ENCODE results near the gene UBTFL1.
A peak's percentile ranks its signal among the peaks of the same experiment; 100 is the strongest.
"Not testable (repeated sequence)": the region's sequence is repeated elsewhere in the genome, so short reads cannot be mapped to it uniquely, and the experiment has no call there.

Gene UBTFL1, protein sequence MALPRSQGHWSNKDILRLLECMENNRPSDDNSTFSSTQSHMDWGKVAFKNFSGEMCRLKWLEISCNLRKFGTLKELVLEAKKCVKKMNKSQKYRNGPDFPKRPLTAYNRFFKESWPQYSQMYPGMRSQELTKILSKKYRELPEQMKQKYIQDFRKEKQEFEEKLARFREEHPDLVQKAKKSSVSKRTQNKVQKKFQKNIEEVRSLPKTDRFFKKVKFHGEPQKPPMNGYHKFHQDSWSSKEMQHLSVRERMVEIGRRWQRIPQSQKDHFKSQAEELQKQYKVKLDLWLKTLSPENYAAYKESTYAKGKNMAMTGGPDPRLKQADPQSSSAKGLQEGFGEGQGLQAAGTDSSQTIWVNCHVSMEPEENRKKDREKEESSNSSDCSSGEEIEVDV

DNA sequence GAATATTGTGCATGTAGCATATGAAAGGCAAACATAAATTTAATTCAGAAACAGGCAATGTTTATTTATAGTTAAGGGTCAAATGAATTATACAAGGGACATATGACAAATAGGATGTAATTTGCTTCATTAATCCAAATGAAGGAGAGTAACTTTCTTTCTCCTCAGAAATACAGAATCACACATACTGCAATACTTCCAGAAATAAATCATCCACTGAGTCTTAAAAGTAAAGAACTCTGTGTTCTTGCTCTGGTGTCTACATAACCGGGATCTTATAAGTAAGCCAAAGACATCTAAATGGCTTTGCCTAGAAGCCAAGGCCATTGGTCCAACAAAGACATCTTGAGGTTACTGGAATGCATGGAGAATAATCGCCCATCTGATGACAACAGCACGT lies at the start of gene UBTFL1:
UBTFL1 (plus strand) TSS at position 301 of the 400 bp plus-strand sequence; CDS start at position 301, 0 bp downstream.
- DNase-seq (ENCODE audit: low read depth, low spot score): not testable (repeated sequence)

GRCh38 chr11:90051591-90052209 lies 34.0 kb upstream of the UBTFL1 start:
- DNase-seq (ENCODE audit: low read depth, low spot score): not testable (repeated sequence)

DNA sequence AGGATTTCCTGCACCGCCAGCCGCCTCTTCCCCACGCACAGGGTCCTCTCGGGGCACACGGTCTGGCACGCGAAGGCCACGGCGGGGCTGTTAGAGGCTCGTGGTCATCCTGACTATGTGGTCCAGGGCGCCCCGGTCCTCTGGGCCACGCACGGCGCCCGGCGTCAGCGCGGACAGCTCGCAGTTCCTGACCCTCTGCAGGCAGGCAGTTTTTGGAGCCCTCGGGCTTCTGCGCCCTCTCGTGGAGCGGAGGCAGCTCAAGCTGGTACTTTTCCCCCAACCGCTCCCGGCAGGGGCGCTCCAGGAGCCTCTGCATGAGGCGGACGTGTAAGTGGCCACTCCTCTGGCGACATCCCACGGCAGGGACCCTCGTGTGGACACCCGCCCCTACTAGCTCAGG lies 33.4 kb upstream of the UBTFL1 start:
- not testable (repeated sequence) for DNase-seq (ENCODE audit: low read depth, low spot score)

DNA sequence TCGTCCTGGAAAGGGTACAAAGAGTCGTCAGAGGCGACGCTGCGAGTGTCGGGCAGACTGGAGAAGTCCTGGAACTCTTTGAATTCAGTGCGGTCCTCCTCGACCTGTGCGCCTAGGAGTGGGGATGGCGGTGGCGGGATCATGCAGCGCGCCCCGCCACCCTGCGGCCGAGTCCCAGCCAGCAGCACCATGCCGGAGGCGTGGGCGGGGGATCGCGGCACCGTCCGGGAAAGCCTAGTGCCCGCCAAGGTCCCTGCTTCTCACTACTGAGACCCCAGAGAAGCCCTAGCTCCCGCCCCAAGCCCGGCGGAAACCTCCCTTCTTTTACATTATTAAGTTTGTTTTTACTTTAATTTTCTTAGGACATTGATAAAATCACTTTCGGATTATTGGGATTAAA lies 32.2 kb upstream of the UBTFL1 start:
- DNase-seq (ENCODE audit: low read depth, low spot score): not testable (repeated sequence)

DNA sequence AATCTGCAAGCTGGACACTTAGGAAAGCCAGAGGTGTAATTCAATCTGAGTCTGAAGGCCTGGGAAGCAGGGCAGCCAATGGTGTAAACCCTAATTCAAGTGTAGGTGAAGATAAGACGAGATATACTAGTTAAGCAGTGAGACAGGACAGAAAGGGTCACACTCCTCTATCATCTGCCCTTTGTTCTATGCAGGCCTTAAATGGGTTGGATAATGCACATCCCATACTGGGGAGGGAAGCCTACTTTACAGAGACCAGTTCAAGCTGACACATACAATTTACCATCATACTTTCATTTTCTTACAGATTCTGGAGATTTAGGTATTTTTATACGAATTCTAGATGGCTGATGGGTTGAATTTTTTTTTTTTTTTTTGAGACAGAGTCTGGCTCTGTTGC lies 3.0 kb downstream of the UBTFL1 start:
- DNase-seq (ENCODE audit: low read depth, low spot score): not testable (repeated sequence)

DNA sequence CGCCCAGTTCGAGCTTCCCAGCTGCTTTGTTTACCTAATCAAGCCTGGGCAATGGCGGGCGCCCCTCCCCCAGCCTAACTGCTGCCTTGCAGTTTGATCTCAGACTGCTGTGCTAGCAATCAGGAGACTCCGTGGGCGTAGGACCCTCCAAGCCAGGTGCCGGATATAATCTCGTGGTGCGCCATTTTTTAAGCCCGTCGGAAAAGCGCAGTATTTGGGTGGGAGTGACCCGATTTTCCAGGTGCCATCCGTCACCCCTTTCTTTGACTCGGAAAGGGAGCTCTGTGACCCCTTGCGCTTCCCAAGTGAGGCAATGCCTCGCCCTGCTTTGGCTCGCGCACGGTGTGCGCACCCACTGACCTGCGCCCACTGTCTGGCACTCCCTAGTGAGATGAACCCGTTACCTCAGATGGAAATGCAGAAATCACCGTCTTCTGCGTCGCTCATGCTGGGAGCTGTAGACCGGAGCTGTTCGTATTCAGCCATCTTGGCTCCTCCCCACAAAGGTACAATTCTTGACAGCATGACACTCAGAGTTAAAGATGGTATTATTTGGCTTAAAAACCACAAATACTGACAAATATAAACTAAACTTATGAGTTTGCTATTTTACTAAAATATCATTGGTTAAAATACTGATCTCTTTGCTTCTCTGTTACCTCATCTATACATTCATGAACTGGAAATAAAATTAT lies 9.6 kb downstream of the UBTFL1 start:
- not testable (repeated sequence) for DNase-seq (ENCODE audit: low read depth, low spot score)

DNA sequence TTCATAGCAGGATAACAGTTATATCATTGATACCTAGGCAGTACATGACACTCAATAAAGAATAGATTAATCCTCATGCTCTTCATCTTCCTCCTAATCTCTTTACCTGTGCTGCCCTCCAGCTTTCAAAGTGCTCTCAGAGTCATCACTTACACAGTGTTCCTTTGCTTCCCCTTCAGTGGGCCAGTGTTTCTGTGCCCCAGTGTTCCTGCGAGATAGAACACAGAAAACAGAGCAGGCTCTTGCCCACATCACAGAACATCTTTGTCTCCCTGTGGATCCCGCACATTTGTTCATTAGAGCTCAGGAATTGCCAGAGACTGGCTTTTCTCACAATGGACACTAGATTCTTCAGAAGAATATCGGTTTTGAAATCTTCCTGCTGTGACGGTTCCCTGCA lies 12.5 kb downstream of the UBTFL1 start:
- DNase-seq (ENCODE audit: low read depth, low spot score): not testable (repeated sequence)

GRCh38 chr11:90100431-90100830 lies 14.7 kb downstream of the UBTFL1 start:
- DNase-seq (ENCODE audit: low read depth, low spot score): no peak

GRCh38 chr11:90113541-90113940 lies 27.8 kb downstream of the UBTFL1 start:
- DNase-seq (ENCODE audit: low read depth, low spot score): peak; percentile 13

- no peak for DNase-seq (ENCODE audit: low read depth, low spot score)
Observed at GRCh38 chr11:90120191-90120590, 34.4 kb downstream of the UBTFL1 start.

GRCh38 chr11:90124371-90124770 lies 38.6 kb downstream of the UBTFL1 start:
- peak; percentile 36 for DNase-seq (ENCODE audit: low read depth, low spot score)

DNA sequence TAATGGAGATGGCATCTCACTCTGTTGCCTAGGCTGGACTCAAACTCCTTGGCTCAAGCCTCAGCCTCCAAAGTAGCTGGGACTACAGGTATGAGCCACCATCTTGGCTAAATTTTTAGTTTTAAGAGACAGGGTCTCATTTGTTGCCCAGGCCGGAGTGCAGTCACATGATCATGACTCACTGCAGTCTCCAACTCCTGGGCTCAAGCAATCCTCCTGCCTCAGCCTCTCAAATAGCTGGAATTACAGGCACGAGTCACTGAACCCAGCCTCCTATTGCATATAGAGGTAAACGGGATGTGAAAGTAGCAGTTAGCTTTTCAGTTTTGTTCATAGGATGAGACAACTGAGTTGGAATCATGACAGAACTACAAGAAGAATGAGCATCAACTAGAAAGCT lies 39.2 kb downstream of the UBTFL1 start:
- no peak for DNase-seq (ENCODE audit: low read depth, low spot score)

GRCh38 chr11:90133560-90134477 lies 48.1 kb downstream of the UBTFL1 start:
- no peak for DNase-seq (ENCODE audit: low read depth, low spot score)

- DNase-seq (ENCODE audit: low read depth, low spot score): peak; percentile 65
Observed at GRCh38 chr11:90134478-90135003, 48.8 kb downstream of the UBTFL1 start, which contains the start of gene NAALAD2. NAALAD2 (plus strand) TSS chr11:90134663; CDS start chr11:90134759, 96 bp downstream.

DNA sequence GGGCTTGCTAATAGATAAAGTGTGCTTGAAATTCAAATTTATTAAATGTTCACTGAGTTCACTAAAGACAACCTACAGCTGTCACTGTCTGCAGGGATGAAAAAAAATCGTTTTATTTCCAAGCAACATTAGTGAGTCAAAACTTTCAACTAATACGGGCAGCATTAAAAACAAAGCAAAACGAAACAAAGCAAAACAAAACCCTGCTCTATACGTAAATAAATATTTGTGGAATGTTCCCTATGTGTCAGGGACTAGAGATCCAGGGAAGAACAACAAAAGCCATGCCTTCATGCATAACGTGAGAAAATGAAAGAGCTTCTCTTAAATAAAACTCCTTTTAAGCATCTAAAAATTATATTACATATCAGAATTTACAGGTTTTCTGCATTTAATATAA lies 49.3 kb downstream of the UBTFL1 start:
- no peak for DNase-seq (ENCODE audit: low read depth, low spot score)

Data from astrocyte of the hippocampus (primary cell).